ENCODE data around the gene AMIGO2.

AMIGO2 gene

GRCh38 chr12:47098099-47098498 is 18.3 kb upstream of the AMIGO2 start:
- FAIRE-seq (no peak), DNase-seq (ENCODE audit: low spot score) (no peak)

DNA sequence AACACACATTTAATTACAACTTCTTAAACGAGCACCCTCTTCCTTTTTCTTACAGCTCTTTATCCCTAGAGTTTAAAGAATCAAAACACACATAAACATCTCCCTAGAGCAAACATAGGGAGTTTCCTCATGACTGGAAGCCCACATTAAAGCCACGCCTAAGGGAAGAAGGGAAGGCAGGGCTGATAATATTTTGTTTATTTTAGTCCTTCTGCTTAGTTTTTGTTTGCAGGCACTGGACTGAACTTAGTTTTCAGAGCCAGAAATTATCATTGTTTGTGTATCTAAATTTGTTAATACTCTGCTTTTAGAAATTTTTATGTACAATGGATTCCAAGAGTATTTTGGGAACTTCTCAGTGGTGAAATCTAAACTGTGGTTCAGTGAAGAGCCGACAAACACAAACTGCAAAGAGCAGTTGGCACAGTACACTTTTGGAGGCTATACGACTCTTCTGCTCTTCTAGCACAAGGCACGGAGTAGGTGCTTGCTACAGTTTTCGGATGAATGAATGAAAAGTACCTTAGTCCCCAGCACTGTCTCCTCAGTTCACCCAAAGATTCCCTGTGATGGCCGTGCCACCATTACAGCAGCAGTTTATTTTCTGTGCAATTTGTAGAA is 17.6 kb upstream of the AMIGO2 start:
- no peak for FAIRE-seq
- DNase-seq (ENCODE audit: low spot score): peak; percentile 17

GRCh38 chr12:47095446-47096236 is 15.9 kb upstream of the AMIGO2 start:
- FAIRE-seq (peak; percentile 98), DNase-seq (ENCODE audit: low spot score) (peak; percentile 94)

DNA sequence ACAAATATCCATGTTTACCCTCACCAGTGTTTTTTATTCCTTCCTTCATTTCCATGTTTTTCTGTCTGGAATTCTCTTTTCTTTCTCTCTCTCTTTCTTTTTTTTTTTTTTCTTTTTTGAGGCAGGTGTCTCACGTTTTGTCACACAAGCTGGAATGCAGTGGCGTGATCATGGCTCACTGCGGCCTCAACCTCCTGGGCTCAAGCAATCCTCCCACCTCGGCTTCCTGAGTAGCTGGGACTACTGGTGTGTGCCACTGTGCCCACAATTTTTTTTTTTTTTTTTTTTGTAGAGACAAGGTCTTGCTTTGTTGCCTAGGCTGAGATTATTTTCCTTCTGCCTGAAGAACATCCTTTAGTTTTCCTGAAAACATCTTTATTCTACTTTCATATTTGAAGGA is 15.0 kb upstream of the AMIGO2 start:
- no peak for FAIRE-seq
- DNase-seq (ENCODE audit: low spot score): peak; percentile 85

DNA sequence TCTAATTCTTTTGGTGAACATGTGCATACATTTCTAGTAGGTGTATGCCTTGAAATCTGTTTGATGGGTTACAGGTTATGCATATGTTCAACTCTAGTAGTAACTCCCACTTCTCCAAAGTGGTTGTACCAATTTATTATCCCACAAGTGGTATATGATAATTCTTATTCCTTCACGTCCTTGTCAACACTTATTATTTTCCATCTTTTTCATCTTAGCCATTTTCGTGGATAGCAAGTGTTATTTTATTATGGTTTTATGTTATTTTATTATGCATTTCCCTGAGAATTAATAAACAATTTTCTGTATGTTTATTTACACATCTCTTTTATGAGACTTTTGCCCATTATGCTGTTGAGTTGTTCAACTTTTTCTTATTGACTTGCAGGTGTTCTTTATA is 11.2 kb upstream of the AMIGO2 start:
- DNase-seq (ENCODE audit: low spot score): no peak
- no peak for FAIRE-seq

DNA sequence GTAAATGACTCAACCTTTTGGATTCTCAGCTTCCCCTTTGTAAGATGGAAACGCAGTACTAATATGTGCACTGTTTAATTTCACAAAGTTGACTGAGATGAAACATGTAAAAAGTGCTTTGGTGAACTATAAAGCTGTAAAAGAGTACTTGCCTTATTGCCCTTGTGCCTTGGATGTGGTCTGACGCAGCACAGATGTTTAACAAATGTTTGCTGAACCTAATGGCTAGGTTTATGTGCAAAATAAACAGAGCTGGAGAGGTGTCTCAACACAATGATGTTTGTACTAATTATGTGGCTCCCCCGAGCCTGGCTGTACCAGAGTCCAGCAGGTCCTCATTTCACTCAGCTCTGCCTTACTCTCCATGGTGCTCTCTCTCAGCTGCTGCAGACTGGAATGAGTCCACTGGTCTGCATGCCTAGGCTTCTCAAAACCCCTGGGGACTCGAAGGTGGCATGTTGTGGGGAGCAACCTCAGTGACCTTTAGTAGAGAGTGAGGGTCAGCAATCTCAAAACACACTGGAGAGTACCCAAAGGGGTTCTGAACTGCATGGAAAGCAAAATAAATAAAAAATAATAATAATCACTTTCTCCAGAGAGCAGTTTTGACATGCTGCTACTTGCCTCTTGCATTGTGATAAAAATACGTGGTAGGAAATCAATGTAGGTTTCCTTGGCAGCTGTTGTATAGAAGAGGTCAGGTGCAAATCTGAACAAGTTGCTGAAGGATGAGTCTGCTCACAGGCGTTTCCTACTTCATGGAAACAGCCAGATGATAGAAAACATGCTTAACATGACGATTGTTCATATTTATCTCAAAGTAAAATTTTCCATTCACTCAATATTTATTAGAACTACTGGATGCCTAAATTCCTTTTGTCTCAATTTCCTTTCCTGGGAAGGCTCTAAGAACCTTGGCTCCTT is 8.5 kb upstream of the AMIGO2 start:
- DNase-seq (ENCODE audit: low spot score): no peak
- no peak for FAIRE-seq

GRCh38 chr12:47087088-47087688 is 7.4 kb upstream of the AMIGO2 start:
- FAIRE-seq: peak; percentile 56

GRCh38 chr12:47085815-47086252 is 6.1 kb upstream of the AMIGO2 start:
- DNase-seq (ENCODE audit: low spot score) (peak; percentile 57), FAIRE-seq (peak; percentile 89)

More at GRCh38 chr12:47087088-47087688, 7.4 kb upstream of the AMIGO2 start:
- DNase-seq (ENCODE audit: low spot score): no peak

GRCh38 chr12:47084172-47084571 is 4.4 kb upstream of the AMIGO2 start:
- no peak for FAIRE-seq
- DNase-seq (ENCODE audit: low spot score): no peak

DNA sequence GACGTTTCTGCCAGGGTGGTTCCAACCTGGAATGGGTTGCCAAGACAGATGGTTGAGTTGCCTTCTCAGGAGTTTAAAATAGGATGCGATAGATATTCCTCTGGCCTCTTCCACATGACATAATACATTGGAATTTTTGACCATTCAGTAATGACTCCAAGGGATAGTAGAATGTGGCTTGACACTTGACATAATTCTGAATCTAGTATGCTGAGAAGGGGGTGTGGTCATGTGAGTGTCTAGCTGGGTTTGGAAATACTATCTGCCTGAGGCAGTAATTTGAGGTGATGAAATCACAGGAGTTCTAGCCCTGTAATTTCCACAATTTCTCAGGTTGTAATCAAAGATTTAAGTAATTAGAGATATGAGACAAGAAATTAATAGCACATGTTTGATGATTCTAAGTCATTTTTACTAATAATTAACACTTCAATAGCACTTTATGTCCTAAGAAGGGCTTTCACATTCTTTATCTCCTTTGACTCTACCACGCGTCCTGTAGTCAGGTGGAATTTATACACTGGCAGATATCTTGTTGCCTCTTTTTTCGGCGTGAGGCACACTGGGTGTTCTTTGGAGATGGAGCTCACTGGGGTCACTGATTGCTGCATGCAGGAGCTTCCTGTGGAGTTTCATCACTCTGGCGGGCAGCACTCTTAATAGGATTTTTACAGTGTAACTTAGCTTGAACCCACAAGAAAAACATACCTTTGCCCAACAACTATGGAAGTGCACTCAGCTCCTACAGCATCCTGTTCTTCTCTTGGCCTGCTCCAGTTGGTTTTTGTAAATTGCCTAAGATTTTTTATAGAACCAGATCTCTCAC is 3.2 kb upstream of the AMIGO2 start:
- FAIRE-seq (peak; percentile 97), DNase-seq (ENCODE audit: low spot score) (peak; percentile 96)

DNA sequence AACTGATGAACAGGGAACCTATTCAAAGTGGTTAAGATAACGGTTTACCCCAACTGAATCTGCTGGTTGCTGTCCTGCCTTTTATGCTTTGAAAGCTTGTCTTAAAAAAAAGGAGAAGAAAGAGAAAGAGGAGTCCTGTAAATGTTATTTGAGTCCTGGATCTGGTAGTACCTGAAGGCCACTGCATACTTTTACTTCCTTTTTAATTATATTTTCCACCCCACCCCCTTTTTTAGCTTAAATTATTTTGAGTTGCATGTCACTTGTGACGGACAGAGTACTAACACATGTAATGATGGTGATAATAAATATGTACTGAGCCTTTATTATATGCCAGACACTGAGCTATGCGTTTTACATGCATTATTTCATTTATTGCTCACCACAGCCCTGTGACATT is 2.5 kb upstream of the AMIGO2 start:
- FAIRE-seq: no peak
- DNase-seq (ENCODE audit: low spot score): no peak

- FAIRE-seq (peak; percentile 76), DNase-seq (ENCODE audit: low spot score) (peak; percentile 76)
Observed at GRCh38 chr12:47080725-47081502, 1.2 kb upstream of the AMIGO2 start.

DNA sequence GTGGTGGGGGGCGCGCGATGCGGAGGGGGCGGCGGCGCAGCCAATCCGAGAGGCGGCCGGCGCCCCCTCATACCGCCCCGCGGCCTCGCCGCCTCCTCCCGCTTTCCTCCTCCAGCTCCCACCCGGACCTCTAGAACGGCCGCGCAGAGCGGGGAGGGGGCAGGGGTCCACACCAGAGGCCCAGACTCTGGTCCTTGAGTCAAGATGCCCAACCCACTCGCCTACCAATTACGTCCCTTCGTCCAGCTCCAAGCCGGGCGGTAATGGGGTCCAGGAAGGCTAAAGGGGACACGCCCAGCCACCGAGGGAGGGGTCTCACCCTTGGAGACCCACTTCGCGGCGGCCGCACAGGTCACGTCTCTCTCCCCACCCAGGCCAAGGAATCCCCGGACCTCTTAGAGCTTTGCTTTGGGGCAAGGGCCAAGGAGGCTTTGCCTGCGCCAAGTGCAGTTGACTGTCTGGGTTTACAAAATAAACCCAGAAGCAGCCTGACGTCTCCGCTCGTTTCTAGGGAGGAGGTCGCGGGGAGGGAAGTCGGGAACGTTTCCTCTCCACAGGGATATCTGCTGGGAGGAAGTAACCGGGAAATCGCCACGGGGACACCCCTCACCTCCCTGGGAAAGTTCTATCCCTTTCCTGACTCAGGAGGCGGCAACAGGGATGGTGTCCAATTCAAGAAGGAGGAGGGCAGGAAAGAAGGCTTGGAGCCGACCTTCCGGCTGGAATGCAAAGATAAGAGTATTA is 394 bp upstream of the AMIGO2 start:
- DNase-seq (ENCODE audit: low spot score) (peak; percentile 64), FAIRE-seq (no peak)

GRCh38 chr12:47078733-47079467 is 859 bp downstream of the AMIGO2 start:
- DNase-seq (ENCODE audit: low spot score) (peak; percentile 45), FAIRE-seq (no peak)

- no peak for DNase-seq (ENCODE audit: low spot score)
- FAIRE-seq: no peak
Observed at GRCh38 chr12:47078086-47078395, 1.7 kb downstream of the AMIGO2 start.

DNA sequence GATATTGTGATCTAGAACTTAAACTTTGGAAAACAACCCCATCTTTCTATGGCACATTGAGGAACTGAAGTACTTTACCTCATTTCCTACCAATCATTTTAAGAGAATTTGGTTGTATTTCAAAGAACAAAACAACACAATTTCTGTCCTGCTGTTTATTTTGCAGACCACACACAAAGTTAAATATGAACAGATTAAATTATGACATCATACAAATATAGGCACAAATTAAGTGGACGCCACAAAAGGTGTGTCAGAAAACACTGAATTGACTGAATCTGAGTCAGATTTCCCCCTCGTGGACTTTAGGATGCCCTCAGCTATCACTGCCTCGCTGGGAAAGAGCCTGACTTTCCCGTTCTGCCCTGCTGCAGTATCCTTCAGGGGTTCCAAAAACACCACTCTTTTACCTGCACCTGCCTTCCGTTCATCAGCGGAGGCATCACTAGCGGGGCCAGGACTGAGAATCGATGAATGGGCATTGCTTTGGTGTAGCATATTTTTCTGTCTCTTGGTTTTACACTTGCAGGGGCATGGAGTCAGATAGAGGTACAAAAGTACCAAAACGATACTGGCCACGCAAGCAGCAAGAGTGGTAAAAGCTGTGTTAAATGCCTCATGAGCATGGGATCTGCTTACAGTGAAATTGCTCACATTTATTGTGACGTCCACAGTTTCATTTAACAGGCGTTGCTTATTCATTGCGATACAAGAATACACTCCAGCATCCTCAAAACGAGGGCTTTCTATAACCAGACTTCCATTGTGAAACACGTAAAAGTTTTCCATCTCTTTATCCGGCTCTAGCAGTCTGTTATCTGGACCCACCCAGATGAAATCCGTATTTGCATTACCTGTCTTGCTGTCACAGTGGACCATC is 2.3 kb downstream of the AMIGO2 start:
- FAIRE-seq: no peak
- no peak for DNase-seq (ENCODE audit: low spot score)

Data from RCC 7860 (cell line).